ENCODE results near the gene SPATA18. TPM values are rescaled to one million over a fixed set of nuclear protein-coding genes. Genes with fewer than 3 reads are reported as not detected.
"Not testable (repeated sequence)": the region's sequence is repeated elsewhere in the genome, so short reads cannot be mapped to it uniquely, and the experiment has no call there.

Gene SPATA18
- total RNA-seq, 1 donor from 2014 or later = 15.2 TPM

GRCh38 chr4:52079659-52080058 is 28.6 kb downstream of the SPATA18 start:
- no peak for DNase-seq (ENCODE audit: extremely low spot score in 2 of 2)
- Histone ChIP-seq H3K27ac (no peak overlapping the region), H3K36me3 (no peaks in the 10 kb centered on the region), H3K9me3 (no peaks in the 10 kb centered on the region), H3K27me3 (no peaks in the 10 kb centered on the region), H3K4me1 (no peaks in the 10 kb centered on the region), H3K4me3 (no peak overlapping the region)
- TF ChIP-seq CTCF (IDR thresholded peaks at IDR 0.05) (no peak), POLR2A (IDR thresholded peaks at IDR 0.05) (no peak), POLR2AphosphoS5 (IDR thresholded peaks at IDR 0.05; ENCODE audit: insufficient read depth in 1 of 2, low read depth in 1 of 2) (no peak)
- intact Hi-C loops (cut with DNase I) = no loop called here

- Histone ChIP-seq H3K36me3 (no peaks in the 10 kb centered on the region), H3K4me3 (no peak overlapping the region), H3K27me3 (no peaks in the 10 kb centered on the region), H3K4me1 (no peaks in the 10 kb centered on the region), H3K27ac (no peak overlapping the region), H3K9me3 (no peaks in the 10 kb centered on the region)
- intact Hi-C loops (cut with DNase I) = no loop called here
- DNase-seq (ENCODE audit: extremely low spot score in 2 of 2) = no peak
- TF ChIP-seq POLR2AphosphoS5 (IDR thresholded peaks at IDR 0.05; ENCODE audit: insufficient read depth in 1 of 2, low read depth in 1 of 2) (no peak), CTCF (IDR thresholded peaks at IDR 0.05) (no peak), POLR2A (IDR thresholded peaks at IDR 0.05) (no peak)
Observed at GRCh38 chr4:52081216-52081615, 30.1 kb downstream of the SPATA18 start.

- H3K9me3 ChIP-seq; intact Hi-C loops (cut with DNase I); H3K4me3 ChIP-seq; H3K27me3 ChIP-seq; DNase-seq (ENCODE audit: extremely low spot score in 2 of 2); H3K27ac ChIP-seq; H3K4me1 ChIP-seq; H3K36me3 ChIP-seq: not testable (repeated sequence)
Observed at GRCh38 chr4:52086425-52086824, 35.3 kb downstream of the SPATA18 start.

- intact Hi-C loops (cut with DNase I) = no loop called here
Observed at GRCh38 chr4:52091801-52092200, 40.7 kb downstream of the SPATA18 start.

GRCh38 chr4:52093466-52093865 is 42.4 kb downstream of the SPATA18 start:
- TF ChIP-seq POLR2AphosphoS5 (IDR thresholded peaks at IDR 0.05; ENCODE audit: insufficient read depth in 1 of 2, low read depth in 1 of 2) (no peak), POLR2A (IDR thresholded peaks at IDR 0.05) (no peak), CTCF (IDR thresholded peaks at IDR 0.05) (no peak)
- intact Hi-C loops (cut with DNase I) = no loop called here
- no peak overlapping the region for H3K27ac ChIP-seq
- no peaks in the 10 kb centered on the region for H3K36me3 ChIP-seq
- H3K4me3 ChIP-seq = no peak overlapping the region
- no peak for DNase-seq (ENCODE audit: extremely low spot score in 2 of 2)
- H3K27me3 ChIP-seq = no peaks in the 10 kb centered on the region
- no peaks in the 10 kb centered on the region for H3K9me3 ChIP-seq
- H3K4me1 ChIP-seq = no peaks in the 10 kb centered on the region

More at GRCh38 chr4:52091801-52092200, 40.7 kb downstream of the SPATA18 start:
- Histone ChIP-seq H3K4me3 (no peak overlapping the region), H3K27ac (no peak overlapping the region), H3K9me3 (no peaks in the 10 kb centered on the region), H3K27me3 (no peaks in the 10 kb centered on the region), H3K4me1 (no peaks in the 10 kb centered on the region), H3K36me3 (no peaks in the 10 kb centered on the region)
- no peak for DNase-seq (ENCODE audit: extremely low spot score in 2 of 2)
- TF ChIP-seq CTCF (IDR thresholded peaks at IDR 0.05) (no peak), POLR2A (IDR thresholded peaks at IDR 0.05) (no peak), POLR2AphosphoS5 (IDR thresholded peaks at IDR 0.05; ENCODE audit: insufficient read depth in 1 of 2, low read depth in 1 of 2) (no peak)
